ENCODE measurements around the gene RDX.

Gene RDX

DNA sequence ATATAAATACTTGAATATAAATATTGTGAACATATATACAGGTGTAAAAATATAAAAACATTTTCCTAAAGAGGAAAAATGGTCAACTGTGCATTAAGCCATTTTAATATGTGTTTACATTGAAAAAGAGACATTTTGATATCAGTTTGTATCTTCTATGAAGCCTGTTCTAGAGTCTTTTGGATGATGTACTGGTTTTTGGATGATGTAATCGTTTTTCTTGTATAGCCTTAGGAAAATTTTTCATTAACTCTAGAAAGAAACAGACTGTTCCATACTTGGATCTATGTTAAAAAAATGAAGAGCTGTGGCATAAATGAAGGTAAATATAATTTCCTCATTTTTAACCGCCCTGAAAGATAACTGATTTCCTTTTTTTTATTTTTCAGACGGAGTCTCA lies 39.6 kb upstream of the RDX start:
- no peak for DNase-seq (ENCODE audit: extremely low read depth, low read depth)
- H3K4me3 ChIP-seq (replicated peaks; ENCODE audit: low read depth, low read length) = no peak overlapping the region
- TF ChIP-seq, protein P1, sequence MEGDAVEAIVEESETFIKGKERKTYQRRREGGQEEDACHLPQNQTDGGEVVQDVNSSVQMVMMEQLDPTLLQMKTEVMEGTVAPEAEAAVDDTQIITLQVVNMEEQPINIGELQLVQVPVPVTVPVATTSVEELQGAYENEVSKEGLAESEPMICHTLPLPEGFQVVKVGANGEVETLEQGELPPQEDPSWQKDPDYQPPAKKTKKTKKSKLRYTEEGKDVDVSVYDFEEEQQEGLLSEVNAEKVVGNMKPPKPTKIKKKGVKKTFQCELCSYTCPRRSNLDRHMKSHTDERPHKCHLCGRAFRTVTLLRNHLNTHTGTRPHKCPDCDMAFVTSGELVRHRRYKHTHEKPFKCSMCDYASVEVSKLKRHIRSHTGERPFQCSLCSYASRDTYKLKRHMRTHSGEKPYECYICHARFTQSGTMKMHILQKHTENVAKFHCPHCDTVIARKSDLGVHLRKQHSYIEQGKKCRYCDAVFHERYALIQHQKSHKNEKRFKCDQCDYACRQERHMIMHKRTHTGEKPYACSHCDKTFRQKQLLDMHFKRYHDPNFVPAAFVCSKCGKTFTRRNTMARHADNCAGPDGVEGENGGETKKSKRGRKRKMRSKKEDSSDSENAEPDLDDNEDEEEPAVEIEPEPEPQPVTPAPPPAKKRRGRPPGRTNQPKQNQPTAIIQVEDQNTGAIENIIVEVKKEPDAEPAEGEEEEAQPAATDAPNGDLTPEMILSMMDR (IDR thresholded peaks at IDR 0.05; ENCODE audit: low read depth, low read length, missing control alignments) = no peak

DNA sequence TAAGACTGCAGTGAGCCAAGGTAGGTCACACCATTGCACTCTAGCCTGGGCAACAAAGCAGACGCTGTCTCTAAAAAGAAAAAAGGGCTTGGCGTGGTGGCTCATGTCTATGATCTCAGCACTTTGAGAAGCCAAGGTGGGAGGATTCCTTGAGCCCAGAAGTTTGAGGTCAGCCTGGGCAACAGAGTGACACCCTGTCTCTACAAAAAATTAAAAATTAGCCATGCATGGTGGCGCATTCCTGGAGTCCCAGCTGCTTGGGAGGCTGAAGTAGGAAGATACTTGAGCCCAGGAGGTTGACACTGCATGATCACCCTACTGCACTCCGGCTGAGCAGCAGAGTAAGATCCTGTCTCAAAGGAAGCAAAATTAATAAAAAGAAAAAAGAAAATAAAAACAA lies 38.9 kb upstream of the RDX start:
- TF ChIP-seq, protein P1 (IDR thresholded peaks at IDR 0.05; ENCODE audit: low read depth, low read length, missing control alignments) = no peak
- DNase-seq (ENCODE audit: extremely low read depth, low read depth) = no peak
- H3K4me3 ChIP-seq (replicated peaks; ENCODE audit: low read depth, low read length) = no peak overlapping the region

GRCh38 chr11:110331626-110332025 lies 35.2 kb upstream of the RDX start:
- H3K4me3 ChIP-seq (replicated peaks; ENCODE audit: low read depth, low read length) = no peak overlapping the region
- TF ChIP-seq, protein P1 (IDR thresholded peaks at IDR 0.05; ENCODE audit: low read depth, low read length, missing control alignments) = no peak
- no peak for DNase-seq (ENCODE audit: extremely low read depth, low read depth)

DNA sequence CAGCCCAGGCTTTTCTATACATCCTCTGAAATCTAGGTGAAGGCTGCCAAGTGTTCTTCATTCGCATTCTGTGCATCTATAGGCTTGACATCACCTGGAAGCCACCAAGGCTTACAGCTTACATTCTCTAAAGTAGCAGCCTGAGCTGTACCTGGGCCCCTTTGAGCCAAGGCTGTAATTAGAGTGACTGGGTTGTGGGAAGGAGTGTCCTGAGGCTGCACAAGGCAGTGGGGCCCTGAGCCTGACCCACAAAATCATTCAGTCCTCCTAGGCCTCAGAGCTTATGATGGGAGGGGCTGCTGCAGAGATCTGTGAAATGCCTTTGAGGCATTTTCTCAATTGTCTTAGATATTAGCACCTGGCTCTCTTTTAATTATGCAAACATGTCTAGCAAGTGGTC lies 33.0 kb upstream of the RDX start:
- no peak overlapping the region for H3K4me3 ChIP-seq (replicated peaks; ENCODE audit: low read depth, low read length)
- no peak for DNase-seq (ENCODE audit: extremely low read depth, low read depth)
- TF ChIP-seq, protein P1 (IDR thresholded peaks at IDR 0.05; ENCODE audit: low read depth, low read length, missing control alignments) = no peak

DNA sequence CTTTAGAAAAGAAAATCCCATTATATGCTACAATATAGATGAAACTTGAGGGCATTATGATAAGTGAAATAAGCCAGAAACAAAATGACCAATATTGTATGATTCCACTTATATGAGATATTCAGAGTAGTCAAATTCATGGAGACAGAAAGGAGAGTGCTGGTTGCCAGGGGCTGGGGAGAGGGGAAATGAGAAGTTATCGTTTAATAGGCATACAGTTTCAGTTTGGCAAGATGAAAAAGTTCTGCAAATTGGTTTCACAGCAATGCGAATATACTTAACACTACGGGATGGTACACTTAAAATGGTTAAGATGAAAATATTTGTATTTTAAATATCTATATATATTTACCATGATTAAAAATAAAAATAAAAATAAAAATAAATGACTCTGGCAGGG lies 31.1 kb upstream of the RDX start:
- H3K4me3 ChIP-seq (replicated peaks; ENCODE audit: low read depth, low read length) = no peak overlapping the region
- DNase-seq (ENCODE audit: extremely low read depth, low read depth) = no peak
- TF ChIP-seq, protein P1 (IDR thresholded peaks at IDR 0.05; ENCODE audit: low read depth, low read length, missing control alignments) = no peak

DNA sequence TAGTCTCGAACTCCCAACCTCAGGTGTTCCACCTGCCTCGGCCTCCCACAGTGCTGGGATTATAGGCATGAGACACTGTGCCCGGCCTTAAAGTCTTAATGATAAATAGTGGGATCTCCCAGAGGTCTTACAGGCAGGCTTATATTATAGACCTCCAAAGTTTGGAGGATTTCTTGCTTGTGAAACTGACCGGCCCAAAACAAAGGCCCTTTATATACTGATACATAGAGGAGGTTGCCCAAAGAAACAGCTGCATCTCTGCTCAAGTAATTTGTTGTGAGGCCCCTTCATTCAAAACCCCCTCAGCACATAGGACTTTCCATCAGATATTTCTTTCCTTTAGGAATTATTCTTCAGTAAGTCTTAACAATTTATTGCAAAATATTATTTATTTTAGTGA lies 27.4 kb upstream of the RDX start:
- no peak overlapping the region for H3K4me3 ChIP-seq (replicated peaks; ENCODE audit: low read depth, low read length)
- no peak for DNase-seq (ENCODE audit: extremely low read depth, low read depth)
- TF ChIP-seq, protein P1 (IDR thresholded peaks at IDR 0.05; ENCODE audit: low read depth, low read length, missing control alignments) = no peak

DNA sequence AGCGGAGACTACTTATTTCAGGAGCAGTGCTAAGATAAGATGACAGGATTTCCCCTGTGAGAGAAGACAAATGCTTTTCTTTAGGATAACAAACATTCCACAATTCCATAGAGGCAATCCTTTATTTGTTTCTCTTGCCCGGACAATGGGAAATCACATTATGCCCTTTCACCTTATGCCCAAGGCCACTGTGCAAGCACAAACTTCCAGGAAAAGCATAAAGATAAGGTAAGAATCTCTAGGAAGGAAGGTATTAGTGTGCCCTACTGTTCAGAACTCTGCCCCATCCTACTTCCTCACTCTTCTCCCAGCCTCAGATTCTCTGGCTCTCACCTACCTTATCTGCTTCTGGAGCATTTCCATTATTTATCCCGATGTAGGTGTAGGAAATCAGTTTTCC lies 23.1 kb upstream of the RDX start:
- TF ChIP-seq, protein P1 (IDR thresholded peaks at IDR 0.05; ENCODE audit: low read depth, low read length, missing control alignments) = no peak
- H3K4me3 ChIP-seq (replicated peaks; ENCODE audit: low read depth, low read length) = no peak overlapping the region

More for the DNA sequence above, 23.1 kb upstream of the RDX start:
- DNase-seq (ENCODE audit: extremely low read depth, low read depth) = no peak
